HFF-Myc (cell line): ENCODE data around the gene ANTKMT.
"Not testable (repeated sequence)": the region's sequence is repeated elsewhere in the genome, so short reads cannot be mapped to it uniquely, and the experiment has no call there.

ENCODE experiments used
- DNase-seq: peaks from one replicate; pipeline ENCODE4 v3.0.0-alpha.2; 2011; ENCODE audit warnings: low read depth; ENCODE audit errors: extremely low read depth
- H3K4me3 ChIP-seq: replicated peaks from 2 replicates; pipeline ENCODE4 v1.5.1; 2011; ENCODE audit warnings: low read depth, mild to moderate bottlenecking, control low read depth, low read length
- CTCF ChIP-seq: IDR thresholded peaks from 2 replicates; pipeline ENCODE4 v1.5.1; 2012; ENCODE audit warnings: mild to moderate bottlenecking, low read depth, low read length, control low read depth; ENCODE audit errors: missing control alignments

Gene ANTKMT

GRCh38 chr16:687499-687898 lies 33.4 kb upstream of the ANTKMT start:
- TF ChIP-seq CTCF: no peak
- DNase-seq: no peak
- no peak overlapping the region for H3K4me3 ChIP-seq

- peak overlapping the region; percentile 93 for H3K4me3 ChIP-seq
- TF ChIP-seq CTCF: no peak
- no peak for DNase-seq
Measured at GRCh38 chr16:689175-689897, 31.6 kb upstream of the ANTKMT start.

GRCh38 chr16:691242-691641 lies 29.7 kb upstream of the ANTKMT start:
- not testable (repeated sequence) for DNase-seq, H3K4me3 ChIP-seq

GRCh38 chr16:692356-693108 lies 28.4 kb upstream of the ANTKMT start:
- no peak for DNase-seq
- TF ChIP-seq CTCF: no peak
- H3K4me3 ChIP-seq: no peak overlapping the region

- DNase-seq: no peak
- TF ChIP-seq CTCF: no peak
- no peak overlapping the region for H3K4me3 ChIP-seq
Measured at GRCh38 chr16:693364-693763, 27.6 kb upstream of the ANTKMT start.

- H3K4me3 ChIP-seq: no peak overlapping the region
- no peak for DNase-seq
Measured at GRCh38 chr16:693766-694165, 27.2 kb upstream of the ANTKMT start.

More at GRCh38 chr16:693766-694165, 27.2 kb upstream of the ANTKMT start:
- TF ChIP-seq CTCF: no peak
